HG02943 (cell line): ENCODE results near the gene SPPL2B.
"Not testable (repeated sequence)": the region's sequence is repeated elsewhere in the genome, so short reads cannot be mapped to it uniquely, and the experiment has no call there.

Experiments
- ATAC-seq: cut with Tn5 transposase; IDR thresholded peaks from one replicate; pipeline ENCODE4 v1.9.1; 2021; ENCODE audit warnings: mild to moderate bottlenecking, low read depth, moderate library complexity; ENCODE audit not compliant: unreplicated experiment

SPPL2B gene

DNA sequence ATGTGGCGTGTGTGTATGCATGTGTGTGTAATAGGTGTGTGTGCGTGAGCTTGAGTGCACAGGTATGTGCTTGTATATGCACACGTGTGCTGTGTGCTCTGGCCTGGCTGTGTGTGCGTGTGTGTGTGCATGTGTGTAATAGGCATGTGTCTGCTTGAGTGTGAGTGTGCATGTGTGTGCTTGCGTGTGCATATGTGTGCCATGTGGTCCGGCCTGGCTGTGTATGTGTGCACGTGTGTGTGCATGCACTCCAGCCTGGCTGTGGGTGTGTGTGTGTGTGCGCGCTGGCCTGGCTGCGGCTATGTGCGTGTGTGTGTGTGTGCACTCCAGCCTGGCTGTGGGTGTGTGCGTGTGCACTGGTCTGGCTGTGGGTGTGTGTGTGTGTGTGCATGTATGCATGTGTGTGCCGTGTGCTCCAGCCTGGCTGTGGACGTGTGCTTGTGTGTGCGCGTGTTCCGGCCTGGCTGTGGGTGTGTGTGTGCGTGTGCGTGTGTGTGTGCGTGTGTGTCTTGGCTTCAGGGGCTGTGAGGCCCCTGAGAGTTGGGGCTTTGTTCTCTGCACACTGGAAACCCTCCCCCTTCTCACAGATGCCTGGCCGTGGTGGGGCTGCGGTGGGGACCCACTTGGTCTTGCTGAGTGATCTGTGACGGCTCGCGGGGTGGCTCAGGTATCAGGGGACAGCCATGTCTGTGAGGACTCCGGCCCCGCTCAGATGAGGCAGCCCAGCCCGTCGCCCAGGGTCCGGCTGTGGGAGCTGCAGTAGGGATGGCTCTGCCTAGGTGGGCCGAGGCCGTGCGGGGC, 8.2 kb downstream of the SPPL2B start:
- no peak for ATAC-seq

DNA sequence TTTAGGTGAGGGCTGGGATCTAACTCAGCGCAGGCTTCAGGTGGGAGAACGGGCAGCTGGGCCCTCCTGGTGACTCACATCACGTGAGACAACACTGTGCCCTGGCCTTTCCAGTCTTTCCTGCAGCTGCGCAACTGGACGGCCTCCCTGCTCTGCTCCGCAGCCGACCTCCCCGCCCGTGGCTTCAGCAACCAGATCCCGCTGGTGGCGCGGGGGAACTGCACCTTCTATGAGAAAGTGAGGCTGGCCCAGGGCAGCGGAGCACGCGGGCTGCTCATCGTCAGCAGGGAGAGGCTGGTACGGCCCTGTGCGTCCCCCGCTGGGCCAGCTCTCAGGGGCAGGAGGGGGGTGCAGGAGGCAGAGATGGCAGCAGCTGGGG, 8.8 kb downstream of the SPPL2B start:
- no peak for ATAC-seq

DNA sequence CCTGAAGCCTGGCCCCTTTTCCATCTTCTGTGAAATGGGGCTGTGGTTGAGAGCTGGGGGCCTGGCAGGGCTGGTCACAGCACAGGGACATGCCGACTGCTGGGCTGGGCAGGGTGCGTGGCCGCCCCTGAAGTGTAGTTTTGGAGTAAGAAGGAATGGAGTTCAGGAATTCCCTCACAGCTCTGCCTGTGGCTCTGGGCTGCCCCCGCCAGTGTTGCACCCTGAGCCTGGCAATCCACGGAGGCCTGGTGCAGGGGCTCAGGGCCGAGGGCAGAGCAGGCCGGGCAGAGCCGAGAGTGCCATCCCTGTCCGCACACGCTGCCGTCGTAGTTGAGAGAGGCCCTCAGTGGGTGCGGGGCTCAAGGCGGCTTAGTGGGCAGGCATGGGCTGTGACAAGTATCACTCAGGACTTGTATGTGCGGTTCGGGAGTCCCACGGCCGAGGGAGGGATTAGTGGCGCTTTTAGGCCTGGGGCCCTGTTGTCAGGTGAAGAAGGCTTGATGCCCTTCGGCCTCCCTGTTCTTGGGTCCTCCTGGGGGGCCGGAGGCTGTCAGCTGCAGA, 9.7 kb downstream of the SPPL2B start:
- no peak for ATAC-seq

DNA sequence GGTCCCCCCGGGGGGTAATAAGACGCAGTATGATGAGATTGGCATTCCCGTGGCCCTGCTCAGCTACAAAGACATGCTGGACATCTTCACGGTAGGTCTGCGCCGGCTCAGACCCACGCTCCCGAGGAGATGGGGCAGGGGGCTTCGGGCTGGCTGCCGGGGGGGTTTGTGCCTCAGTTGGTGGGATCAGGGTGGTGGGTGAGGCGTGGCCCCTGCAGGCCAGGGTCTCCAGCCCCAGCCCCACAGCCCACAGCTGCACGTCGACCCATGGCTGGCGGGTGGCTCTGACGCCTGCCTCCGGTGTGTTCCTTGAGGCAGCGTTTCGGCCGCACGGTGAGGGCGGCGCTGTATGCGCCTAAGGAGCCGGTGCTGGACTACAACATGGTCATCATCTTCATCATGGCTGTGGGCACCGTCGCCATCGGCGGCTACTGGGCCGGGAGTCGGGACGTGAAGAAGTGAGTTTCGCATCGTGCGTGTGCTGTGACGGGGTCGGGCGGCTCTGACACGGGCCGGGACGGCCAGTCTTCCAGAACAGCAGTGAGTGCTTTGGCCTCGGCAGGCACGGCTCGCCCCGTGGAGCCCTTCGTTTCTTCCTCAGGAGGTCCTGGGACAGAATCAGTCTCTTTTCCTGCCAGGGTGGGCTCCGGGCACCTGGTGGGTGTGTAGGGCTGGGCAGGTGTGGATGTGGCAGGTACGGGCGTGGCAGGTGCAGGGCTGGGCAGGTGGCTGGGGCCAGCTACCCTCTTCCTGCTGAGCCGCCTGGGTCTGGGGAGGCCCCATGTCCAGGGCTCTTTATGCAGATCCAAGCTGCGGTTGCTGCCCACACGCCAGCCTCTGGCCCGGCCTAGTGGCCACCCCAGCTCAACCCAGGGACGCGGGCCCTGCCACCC, 10.5 kb downstream of the SPPL2B start:
- ATAC-seq = no peak

DNA sequence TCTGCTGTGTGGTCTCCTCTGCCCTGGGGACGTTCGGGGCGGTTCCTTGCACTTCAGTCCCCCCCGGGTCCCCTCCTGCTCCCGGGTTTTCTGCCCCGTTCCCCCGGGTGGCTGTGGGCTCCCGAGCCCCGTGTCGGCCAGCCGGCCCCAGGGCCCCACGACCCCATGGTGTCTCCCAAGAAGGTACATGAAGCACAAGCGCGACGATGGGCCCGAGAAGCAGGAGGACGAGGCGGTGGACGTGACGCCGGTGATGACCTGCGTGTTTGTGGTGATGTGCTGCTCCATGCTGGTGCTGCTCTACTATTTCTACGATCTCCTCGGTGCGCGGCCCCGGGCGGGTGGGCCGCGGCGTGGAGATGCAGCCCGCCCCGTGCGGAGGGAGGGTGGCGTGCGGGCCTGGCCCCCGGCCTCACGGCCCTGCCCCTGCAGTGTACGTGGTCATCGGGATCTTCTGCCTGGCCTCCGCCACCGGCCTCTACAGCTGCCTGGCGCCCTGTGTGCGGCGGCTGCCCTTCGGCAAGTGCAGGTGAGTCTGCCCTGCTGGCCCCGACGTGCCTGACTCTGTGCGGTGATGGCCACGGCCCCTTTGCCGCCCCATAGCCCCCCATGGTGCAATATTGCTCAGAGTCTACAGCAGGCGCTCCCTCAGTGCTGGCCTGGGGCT, 11.3 kb downstream of the SPPL2B start:
- no peak for ATAC-seq

DNA sequence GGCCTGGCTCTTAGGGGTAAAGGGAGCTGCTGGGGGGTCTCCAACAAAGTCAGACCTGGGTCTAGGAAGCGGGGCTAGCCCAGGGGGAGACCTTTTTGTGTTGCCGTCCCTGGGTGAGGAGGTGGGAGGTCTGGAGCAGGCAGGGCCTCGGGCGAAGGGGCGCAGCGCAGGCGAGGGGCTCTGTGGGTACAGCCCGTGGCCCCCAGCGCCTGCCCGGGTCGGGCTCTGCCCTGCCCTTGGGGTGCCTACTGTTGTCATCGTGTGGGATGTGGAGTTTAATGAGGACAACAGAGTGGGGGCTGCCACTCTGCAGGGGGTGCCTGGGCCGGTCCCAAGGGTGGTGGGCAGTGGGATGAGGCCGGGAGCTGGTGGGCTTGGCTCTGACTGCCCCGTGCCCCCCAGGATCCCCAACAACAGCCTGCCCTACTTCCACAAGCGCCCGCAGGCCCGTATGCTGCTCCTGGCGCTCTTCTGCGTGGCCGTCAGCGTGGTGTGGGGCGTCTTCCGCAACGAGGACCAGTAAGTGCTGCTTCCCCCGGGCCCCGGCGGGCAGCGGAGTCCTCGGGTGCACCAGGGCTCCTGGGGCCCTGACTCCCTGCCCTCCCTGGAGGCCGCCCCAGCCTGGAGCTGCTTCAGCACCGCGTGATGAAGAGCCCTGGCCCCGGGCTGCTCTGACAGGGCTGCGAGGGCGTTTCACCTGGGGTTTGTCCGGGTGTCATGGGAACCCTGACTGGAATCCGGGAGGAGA, 12.2 kb downstream of the SPPL2B start:
- ATAC-seq = no peak

DNA sequence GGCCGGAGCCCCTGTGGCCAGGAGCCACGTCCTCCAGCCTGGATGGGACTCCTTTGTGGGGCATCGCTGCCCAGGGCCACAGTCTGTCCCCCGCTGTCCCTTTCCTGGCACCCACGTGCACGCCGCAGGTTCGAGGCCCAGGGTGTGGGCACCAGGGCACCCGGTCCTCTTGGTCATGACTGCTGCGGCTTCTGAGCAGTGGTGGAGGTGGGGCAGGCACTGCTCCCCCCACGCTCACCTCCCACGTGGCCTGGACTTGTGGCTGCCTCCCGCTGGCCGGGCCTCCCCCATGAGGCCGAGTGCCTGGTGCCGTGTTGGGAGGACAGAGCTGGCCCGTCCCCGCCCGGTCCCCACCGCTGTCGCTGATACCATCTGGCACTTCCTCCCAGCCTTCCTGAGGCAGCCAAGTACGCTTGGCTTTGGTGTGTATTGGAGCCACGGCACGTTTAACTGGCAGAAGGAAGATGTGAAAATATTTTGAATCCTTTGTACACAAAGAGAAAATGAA, 12.8 kb downstream of the SPPL2B start:
- ATAC-seq = no peak

DNA sequence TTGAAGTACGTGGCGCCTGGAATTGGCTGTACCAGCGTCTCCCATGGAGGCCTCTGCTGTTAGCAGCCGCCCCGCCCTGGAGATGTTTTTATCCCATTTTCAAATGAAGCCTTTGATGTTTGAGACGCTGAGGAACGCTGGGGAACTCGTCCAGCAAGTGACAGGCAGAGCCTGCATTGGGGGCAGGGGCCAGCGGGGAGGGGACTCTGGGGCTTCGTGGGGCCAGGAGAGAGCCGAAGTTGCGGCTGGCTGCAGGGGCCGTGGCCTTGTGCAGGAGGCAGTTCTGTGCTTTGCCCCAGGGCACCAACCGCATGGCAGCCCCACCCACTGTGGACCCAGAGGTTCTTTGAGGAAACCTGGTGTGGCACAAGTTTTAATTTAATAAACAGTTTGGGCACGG, 13.5 kb downstream of the SPPL2B start:
- ATAC-seq = no peak

DNA sequence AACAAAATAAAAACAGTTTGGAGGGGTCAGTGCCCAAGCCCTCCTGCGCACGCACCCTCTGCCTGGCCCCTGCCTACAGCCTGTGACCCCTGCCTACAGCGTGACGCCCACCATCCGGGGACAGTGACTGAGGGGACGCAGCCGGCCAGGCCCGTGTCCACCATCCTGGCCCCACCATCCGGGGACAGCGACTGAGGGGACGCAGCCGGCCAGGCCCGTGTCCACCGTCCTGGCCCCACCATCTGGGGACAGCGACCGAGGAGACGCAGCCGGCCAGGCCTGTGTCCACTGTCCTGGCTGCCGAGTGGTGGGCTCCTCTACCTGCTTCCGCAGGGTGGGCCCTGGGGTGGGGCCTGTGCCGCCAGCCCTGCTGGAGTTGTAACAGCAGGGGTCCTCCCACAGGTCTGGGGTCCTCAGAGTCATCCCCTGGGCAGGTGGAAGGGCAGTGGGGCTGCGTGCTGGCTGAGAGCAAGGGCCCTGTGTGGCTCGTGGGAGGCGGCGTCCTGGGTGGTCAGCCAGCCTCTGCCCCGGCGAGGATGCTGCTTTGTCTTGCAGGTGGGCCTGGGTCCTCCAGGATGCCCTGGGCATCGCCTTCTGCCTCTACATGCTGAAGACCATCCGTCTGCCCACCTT, 14.3 kb downstream of the SPPL2B start:
- no peak for ATAC-seq

DNA sequence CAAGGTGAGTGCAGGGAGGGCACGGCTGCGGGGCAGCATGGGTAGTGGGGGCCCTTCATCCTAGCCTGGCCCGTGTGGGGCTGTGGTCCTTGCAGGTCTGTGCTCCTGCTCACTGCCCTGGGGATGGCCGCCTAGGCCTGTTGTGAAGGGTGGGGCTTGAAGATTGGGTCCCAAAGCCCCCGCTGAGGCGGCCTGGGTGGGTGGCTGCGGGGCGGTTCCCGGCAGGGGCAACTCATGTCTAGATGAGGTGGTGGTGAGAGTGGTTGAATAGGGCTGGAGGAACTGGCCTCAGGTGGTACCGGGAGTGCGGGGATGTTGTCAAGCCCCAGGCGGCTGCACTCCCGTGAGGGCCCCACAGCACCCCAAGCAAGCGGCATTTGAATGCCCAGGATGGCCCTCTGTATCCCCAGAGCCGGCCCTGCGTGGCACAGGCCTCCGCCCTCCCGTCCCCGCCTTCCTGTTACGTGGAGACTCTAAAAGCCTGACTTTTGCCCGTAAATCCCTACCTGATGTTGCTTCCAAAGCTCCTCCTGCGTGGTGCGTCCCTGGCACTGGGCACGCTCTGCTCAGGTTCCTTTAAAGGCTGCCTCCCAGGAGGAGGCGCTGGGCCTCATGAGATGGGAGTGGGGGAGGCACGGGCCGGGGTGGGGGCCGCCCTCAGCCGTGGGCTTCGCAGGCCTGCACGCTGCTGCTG, 15.0 kb downstream of the SPPL2B start:
- no peak for ATAC-seq

DNA sequence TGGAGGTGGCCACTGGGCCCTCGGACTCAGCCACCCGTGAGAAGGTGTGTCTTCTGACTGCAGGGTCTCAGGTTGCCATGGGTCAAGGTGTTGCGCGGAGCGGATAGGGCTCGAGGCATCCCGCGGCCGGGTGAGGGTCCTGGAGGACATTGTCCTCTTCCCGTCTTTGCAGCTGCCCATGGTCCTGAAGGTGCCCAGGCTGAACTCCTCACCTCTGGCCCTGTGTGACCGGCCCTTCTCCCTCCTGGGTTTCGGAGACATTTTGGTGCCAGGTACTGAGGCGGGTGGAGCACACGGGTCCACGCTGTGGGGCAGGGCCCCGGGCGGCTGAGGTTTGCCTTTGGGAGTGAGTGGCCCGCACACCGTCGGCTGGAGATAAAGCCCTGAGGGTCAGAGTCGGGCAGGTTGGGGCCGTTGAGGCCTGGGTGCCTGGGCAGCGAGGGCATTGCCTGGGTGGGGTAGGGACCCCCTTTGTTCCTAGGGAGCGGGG, 15.9 kb downstream of the SPPL2B start:
- no peak for ATAC-seq

DNA sequence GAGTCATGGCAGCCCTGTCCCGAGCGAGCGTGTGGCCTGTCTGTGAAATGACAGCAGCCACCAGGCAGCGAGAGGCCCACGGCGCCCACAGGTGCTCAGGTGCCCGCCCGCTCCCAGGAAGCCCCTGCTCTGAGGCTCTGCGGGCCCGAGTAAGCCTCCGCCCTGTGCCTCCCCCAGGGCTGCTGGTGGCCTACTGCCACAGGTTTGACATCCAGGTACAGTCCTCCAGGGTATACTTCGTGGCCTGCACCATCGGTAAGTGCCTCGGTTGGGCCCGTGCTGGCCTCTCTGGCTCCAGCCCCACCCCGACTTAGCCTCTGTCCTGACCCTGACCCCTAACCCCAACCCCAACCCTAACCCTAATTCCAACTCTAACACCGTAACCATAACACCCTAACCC, 16.6 kb downstream of the SPPL2B start:
- ATAC-seq = no peak

DNA sequence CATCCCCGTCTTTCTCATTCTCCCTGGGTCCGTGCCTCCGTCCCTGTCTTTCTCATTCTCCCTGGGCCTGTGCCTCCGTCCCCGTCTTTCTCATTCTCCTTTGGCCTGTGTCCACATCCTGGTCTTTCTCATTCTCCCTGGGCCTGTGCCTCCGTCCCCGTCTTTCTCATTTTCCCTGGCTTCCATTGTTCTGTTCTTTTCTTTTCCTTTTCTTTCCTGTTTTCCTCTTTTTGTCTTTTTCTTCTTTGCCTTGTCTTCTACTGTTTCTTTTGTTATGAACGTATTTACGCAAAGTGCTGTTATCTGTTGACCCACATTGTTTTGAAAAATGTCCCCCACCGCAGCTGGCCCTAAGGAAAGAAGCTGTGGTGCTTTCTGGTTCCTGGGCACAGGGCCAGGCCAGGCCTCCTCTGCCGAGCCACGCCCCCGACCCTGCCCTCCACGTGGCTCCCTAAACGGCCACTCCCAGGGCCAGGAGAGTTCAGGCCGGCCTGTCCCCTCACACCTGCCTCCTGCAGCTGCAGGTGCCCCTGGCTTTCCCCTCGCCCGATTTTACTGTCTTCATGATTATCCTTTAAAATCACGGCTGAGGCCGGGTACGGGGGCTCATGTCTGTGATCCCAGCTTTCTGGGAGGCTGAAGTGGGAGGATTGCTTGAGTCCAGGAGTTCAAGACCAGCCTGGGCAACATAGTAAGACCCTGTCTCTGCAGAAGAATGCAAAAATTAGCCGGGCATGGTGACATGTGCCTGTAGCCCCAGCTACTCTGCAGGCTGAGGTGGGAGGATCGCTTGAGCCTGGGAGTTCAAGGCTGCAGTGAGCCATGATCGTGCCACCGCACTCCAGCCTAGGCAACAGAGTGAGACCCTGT, 17.5 kb downstream of the SPPL2B start:
- ATAC-seq = no peak

DNA sequence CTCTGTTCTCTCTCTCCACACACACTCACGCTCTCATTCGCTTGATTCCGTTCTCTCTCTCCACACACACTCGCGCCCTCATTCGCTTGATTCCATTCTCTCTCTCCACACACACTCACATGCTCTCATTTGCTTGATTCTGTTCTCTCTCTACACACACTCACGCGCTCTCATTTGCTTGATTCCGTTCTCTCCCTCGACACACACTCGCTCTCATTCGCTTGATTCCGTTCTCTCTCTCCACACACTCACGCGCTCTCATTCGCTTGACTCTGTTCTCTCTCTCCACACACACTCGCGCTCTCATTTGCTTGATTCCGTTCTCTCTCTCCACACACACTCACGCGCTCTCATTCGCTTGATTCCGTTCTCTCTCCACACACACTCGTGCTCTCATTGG, 21.3 kb downstream of the SPPL2B start:
- ATAC-seq = not testable (repeated sequence)

DNA sequence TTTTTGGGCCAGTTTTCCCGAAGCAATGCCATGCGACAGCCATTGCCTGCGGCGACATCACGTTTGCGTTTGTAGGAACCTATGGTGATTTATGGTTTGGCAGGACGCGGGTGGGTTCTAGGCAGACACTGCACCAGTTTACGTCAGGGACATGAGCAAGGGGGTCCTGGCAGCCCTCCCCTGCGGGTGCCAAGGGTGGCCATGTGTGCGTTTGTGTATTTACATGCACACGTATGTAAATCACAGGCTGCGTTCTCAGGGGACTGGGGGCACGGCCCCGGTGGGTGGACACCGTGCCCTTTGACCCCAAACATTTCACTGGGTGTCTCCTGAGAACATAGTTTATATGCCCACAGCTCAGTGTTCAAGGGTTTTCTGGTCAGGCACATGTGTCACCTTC, 22.2 kb downstream of the SPPL2B start:
- ATAC-seq = no peak

DNA sequence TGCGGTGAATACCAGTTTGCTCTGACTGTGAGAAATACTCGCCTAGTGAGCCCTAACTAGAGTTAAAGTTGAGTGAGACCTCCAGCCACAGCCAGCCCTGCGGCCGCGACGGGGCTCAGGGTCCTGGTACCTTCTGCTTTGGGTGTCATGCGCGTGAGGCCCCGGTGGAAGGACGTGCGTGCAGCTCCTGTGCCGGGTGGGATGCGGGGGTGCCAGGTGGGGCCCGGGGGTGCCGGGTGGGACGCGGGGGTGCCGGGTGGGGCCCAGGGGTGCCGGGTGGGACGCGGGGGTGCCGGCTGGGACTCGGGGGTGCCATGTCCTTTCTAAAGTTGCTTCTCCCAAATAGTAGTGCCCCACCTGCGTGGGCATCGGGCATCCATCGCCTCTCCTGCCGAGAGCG, 23.1 kb downstream of the SPPL2B start:
- no peak for ATAC-seq

DNA sequence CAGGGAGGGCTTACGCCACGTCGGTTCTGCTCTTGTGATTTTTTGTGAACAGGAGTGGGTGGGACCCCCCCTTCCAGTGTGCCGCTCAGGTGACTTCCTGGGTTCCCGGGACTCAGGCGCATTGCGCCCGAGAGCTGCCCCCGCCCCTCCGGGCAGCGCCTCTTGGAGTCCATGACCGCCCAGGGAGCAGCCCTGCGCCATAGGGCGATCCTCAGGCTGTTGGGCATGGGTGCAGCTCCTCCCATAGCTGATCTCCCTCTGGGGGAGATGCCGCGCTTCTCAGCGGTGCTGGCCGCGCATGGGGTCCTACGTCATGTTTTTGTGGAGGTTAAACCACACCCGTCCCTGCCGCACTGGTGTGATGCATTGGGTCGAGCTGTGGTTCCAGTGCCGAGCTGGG, 23.6 kb downstream of the SPPL2B start:
- ATAC-seq = no peak
